GM19455 (cell line): ENCODE data around the gene SPC25.
"Not testable (repeated sequence)": the region's sequence is repeated elsewhere in the genome, so short reads cannot be mapped to it uniquely, and the experiment has no call there.

Experiments
- ATAC-seq: cut with Tn5 transposase; IDR thresholded peaks from one replicate; pipeline ENCODE4 v1.9.1; 2021; ENCODE audit not compliant: unreplicated experiment

Gene SPC25

DNA sequence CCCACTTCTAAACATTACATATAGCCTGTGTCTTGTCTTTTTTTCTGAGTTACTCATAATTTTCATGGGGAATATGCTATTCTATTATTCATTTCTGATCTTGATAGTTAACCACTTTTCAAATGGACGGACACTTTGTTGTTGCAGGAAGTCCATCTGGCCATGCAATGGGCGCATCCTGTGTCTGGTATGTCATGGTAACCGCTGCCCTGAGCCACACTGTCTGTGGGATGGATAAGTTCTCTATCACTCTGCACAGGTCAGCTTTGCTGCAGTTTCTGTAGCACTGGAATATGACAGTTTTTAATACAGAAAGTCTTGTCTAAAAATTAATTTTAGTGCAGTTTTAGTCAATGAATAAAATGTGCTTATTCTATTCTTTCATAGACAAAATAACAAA lies 14.1 kb upstream of the SPC25 start:
- ATAC-seq: no peak

DNA sequence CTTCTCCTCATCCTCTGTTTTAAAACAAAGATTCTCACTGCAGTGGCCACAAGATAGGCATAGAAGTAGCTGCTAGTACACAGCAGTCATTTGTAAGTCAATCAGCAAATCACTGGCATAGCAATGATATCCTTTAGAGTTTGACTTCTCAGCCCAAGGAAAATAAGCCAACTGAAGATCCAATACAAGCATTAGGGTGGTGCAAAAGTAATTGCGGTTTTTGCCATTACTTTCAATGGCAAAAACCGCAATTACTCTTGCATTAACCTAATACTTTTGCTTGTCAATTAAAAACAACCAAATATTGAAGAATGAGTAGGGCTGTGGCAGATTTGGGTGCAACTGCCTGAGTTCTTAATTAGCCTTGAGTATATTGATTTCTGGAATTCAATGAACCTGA lies 13.7 kb upstream of the SPC25 start:
- ATAC-seq: no peak

DNA sequence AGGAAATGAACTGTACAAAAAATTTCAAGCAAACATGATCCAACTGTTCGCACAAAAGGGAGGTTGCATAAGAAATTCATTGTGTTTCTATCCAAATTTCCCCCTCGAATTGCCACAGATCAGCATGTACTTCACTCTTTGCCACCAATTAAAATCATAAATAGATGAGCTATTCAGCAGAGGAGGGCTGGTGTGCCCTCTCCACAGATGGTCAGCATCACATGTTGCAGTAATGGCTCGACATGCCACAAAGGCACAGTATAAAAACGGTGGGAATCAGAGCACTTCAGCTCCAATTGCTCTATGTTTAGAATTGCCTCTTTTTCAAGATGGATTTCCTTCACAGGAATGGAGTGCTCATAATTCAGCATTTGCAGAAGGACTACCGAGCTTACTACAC lies 10.8 kb upstream of the SPC25 start, which contains the start of gene G6PC2:
Gene G6PC2, plus strand, starts transcription at position 289 of the 400 bp plus-strand sequence. Its CDS starts 41 bp downstream, at position 330.
- ATAC-seq: no peak

DNA sequence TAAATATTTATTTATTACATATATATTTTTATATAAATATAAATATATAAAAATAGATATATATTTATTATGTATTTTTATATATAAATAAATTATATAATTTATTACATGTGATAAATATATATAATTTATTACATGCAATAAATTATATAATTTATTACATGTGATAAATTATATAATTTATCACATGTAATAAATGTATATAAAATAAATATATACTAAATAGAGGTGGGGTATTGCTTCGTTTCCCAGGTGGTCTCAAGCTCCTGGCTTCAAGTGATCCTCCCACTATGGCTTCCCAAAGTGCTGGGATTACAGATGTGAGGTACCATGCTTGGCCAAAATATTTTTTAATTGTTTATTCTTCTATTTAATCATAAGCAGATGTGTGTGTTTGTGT lies 7.2 kb upstream of the SPC25 start:
- no peak for ATAC-seq

DNA sequence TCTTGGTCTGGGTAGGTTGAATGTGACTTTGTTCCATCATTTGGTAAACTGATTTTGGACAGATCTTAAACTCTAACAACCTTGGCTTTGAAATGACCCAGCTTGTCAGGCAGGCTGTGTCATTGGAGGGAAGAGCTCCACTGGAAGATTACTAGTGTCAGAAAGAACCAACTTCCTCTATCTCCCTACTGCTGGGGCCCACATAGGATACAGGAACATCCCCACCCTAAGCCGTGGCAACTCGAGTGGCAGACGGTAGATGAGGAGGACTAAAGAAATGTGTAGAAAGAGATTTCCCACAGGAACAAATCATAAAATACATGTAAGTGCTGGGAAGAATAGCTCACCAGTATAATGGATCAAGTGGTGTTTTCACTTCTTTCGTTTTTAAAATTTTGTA lies 6.6 kb upstream of the SPC25 start:
- ATAC-seq: no peak

DNA sequence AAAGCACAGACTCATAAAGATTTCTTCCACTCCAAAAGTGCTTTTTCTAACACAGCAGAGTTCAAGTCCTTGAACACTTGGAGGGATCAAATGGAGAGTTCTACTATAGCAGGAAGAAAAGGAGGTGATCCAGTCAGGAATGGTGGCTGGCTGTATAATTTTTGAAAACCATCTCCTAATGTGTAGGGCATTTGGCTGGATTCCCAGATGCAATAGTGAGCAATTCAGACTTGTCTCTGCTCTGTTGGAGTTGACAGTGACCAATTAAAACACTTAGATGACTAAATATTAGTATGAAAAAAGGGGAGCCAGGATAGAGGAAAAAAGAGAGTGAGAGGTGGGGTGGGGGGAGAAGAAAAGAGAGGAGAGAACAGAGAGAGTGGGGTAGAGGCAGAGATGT lies 5.5 kb upstream of the SPC25 start:
- ATAC-seq: no peak

DNA sequence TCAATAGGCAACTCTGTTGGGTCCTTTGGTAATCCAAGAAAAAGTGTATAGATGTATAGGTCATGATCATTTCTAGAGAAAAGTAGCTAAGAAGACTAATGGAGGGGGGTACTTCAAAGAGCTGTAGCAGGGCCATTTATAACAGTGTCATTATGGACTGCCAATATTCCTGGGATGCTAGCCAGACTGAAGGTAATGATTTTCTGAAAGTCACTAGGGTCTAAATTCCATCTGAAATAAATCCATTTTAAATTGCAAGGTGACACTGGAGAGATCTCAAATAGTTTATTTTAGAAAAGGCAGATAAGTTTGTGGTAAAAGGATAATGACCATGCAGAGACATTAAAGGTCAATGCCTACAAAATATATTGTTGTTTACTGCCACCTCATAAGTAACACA lies 4.5 kb upstream of the SPC25 start:
- ATAC-seq: no peak

DNA sequence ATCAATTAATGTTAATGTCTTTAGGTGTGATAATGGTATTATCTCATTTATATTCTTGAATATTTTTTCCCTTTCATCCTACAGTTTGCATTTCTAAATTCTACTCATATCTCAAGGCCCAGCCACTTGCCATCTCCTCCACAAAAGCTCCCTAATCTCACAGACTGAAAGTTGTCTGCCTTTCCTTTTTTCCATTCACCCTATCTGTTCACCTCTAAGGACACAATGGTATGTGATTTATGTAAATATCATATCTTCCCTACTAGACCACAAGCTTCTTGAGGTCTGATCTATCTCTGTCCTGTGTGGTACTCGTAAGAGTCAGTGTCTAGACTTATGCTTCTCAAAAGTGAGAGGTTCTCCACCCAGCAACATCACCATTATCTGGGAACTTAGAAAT lies 3.9 kb upstream of the SPC25 start:
- no peak for ATAC-seq

DNA sequence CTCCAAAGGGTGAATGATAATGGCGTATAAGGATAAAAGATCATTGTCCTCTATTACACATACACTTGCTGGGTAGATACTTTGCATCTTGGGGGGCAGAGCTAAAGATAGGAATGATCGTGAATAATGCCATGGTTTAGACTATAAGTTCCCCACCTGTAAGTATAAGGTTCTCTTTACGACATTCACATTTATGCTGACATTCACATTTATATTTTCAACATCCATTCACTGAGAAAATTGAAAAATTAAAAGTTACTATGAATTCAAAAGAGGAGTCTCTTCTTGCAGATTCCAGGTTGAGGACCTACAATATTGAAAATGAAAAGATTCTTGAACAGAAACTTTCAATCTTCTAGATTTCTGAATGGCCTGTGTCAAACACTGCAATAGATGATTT lies 2.1 kb upstream of the SPC25 start:
- no peak for ATAC-seq

DNA sequence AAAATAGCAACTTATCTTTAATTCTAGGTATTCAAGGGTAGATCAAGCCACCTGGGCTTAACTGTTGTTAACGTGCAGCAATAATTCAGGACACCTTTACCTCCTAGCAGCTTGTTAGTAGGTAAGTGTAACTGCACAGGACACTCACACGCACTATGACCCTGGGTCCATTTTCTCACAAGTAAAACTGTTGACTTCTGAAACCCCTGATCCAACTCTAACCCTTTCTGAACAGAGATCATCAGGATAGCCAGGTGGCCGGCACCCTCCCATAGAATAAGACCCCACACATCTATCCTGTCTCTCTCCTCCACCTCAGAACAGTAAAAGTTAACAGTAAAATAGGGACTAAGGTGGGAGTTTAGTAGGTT lies 610 bp downstream of the SPC25 start:
- peak; percentile 1 for ATAC-seq

DNA sequence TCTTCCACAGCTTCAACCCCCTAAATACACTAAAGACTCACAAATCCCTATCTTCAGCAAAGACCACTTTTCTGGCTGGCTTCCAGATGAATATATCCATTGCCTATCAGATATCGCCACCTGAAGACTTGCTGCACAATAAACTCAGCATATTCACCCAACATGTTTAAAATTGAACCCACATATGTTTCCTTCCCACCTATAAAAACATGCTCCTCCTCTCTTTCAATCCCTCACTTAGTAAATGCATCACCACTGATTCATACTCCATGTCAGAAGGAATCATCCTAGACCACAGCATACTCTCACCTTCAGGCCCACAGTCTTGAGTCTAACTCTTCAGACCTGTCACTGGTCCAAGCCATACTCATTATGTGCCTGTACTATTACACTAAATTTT lies 5.3 kb downstream of the SPC25 start:
- no peak for ATAC-seq

DNA sequence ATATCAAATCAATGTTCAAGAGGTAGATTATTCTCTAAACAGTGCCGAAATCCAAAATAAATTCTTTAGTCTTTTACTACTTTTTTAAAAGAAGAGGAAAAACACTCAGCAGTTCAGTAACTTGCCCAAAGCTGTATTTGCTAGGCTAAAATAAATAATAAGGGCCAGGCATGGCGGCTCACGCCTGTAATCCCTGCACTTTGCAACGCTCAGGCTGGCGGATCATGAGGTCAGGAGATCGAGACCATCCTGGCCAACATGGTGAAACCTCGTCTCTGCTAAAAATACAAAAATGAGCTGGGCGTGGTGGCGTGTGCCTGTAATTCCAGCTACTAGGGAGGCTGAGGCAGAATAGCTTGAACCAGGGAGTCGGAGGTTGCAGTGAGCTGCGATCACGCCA lies 8.1 kb downstream of the SPC25 start:
- not testable (repeated sequence) for ATAC-seq

DNA sequence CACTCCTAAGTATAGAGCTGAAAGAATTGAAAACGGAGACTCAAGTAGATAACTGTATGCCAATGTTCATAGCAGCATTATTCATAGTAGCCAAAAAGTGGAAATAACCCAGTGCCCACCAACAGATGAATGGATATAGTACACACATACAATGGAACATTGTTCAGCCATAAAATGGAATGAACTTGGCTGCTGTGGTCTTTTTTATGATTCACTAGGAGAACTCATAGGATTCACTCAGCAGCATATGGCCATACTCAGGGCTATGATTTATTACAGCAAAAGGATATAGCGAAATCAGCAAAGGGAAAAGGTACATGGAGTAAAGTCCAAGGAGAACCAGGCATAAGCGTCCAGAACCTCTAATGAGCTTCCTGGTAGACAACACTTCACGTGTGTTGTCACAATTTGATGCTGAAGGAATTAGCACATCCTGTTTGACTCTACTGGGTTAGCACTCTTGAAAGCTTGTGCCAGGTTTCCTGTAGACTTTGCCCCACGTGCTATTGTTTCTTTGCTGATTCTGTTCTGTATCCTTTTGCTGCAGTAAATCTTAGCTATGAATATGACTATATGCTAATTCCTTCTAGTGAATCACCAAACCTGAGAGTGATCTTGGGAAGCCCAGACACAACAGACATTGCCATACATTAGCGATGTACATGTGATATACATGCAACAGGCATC lies 15.7 kb downstream of the SPC25 start:
- no peak for ATAC-seq

DNA sequence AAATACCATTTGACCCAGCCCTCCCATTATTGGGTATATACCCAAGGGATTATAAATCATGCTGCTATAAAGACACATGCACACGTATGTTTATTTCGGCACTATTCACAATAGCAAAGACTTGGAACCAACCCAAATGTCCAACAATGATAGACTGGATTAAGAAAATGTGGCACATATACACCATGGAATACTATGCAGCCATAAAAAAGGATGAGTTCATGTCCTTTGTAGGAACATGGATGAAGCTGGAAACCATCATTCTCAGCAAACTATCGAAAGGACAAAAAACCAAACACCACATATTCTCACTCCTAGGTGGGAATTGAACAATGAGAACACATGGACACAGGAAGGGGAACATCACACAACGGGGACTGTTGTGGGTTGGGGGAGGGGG lies 19.4 kb downstream of the SPC25 start:
- ATAC-seq: not testable (repeated sequence)

DNA sequence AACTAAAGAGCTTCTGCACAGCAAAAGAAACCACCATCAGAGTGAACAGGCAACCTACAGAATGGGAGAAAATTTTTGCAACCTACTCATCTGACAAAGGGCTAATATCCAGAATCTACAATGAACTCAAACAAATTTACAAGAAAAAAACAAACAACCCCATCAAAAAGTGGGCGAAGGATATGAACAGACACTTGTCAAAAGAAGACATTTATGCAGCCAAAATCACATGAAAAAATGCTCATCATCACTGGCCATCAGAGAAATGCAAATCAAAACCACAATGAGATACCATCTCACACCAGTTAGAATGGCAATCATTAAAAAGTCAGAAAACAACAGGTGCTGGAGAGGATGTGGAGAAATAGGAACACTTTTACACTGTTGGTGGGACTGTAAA lies 19.9 kb downstream of the SPC25 start:
- not testable (repeated sequence) for ATAC-seq

DNA sequence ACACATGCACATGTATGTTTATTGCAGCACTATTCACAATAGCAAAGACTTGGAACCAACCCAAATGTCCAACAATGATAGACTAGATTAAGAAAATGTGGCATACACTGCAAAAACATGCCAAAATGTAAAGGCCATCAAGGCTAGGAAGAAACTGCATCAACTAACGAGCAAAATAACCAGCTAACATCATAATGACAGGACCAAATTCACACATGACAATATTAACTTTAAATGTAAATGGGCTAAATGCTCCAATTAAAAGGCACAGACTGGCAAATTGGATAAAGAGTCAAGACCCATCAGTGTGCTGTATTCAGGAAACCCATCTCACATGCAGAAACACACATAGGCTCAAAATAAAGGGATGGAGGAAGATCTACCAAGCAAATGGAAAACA lies 23.1 kb downstream of the SPC25 start:
- not testable (repeated sequence) for ATAC-seq

DNA sequence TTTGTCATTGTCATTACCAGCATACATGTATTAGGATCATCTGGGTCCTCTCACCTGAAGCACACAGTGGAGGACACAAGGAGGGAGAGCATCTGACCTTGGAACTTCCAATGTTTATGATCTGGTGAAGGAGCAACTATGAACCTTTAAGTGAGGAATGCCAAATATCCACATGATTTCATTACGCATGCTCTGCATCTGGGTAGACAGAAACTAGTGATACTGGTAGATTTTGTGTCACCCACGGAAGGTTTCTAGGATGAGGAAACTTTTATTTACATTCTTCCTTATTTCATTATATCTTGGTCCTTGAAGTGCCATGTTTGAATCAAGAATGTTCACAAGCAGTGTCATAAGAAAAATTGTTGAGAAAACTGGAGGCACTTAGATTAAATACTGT lies 32.1 kb downstream of the SPC25 start:
- no peak for ATAC-seq

DNA sequence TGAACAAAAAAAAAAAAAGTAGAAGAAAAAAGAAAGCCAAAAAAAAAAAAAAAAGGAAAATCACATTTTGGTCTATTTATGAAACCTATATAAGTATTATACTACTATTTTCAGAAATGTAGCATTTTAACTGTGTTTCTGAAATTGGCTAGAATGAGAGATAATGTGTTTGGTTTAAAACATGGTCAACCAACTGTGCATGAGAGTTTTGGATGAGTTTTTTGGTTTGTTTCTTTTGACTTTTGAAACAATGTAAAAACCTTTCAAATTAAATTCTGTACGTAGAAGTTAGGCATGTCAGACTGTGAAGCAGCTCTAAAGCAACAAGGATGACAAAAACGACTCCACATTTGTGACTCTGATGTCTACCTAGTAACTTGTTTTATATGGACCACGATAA lies 34.6 kb downstream of the SPC25 start:
- no peak for ATAC-seq

DNA sequence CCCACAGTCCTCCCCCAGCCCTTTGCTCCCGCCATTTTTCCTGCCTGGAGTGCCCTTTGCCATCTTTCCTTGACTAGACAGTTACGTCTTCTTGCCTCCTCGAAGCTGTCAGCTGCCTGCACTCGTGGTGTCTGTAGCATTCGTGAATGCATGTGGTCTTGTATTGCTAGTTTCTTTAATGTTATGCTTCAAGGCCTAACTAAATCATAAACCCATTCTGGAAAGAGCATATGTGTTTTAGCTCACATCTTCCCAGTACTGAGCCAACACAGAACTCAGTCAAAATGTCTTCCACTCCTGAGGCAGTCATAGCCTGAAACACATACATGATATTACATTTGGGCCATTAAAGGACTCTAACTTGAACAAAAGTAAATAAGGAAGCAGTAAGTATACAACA lies 35.6 kb downstream of the SPC25 start:
- ATAC-seq: no peak

DNA sequence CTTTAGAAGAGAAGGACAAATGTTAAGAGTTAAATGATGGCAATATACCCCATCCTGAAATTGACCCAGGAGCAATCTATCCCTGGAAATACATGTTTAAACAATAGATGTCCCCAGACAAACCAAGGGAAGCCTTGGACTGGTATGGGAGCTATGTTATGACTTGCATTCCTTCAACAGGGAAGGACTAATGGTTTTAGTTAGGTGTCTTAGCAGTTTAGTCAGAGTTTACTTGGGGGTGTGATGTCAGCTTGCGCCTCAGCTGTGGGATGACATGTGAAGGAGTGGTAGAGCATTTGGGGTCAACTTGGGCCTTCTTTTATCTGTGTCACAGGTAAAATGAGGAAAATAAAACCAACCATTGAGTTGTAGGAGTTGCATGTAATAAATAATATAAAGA lies 36.8 kb downstream of the SPC25 start:
- ATAC-seq: no peak

DNA sequence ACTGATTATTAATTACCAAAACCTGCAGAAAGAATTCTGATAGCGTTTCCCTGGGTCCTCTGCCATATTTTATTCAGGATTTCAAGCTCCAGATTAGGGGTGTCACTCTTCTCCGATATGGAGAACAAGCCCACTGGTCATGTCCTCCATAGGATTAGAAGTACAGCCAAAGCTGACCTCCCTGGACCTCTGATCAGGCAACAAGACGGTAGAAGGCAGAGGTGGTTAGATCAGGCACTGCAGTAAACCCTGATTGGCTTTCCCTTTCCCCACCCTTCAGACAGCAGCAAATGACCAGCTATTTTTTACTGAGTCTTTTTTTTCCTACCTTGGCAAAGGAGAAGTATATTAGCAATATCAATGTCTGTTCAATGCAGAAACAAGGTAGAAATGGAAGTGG lies 37.7 kb downstream of the SPC25 start:
- ATAC-seq: no peak

DNA sequence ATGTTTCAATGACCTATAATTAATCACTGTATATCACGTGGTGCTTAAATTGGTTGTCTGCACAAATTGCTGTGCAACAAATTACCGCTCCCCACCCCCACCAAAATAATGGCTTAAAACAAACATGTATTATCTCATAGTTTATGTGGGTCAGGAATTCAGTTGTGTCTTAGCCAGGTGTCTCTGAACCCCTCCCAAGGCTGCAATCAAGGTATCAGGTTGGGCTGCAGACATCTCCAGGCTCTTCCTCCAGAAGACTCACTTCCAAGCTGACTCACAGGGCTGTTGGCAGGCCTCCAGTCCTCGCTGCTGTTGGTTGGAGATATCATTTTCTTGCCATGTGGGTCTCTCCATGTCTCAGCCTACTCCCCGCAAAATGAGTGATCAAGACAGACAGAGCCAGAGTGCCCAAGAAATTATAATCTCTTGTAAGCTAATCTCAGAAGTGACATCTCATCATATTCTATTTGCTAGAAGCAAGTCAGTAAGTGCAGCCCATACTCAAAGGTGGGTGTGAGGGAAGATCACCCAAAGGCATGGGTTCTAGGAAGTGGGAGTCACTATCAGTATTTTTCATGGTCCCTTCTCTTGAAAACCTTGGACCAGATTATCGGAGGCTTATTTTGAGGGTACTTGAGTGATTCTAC lies 38.4 kb downstream of the SPC25 start:
- no peak for ATAC-seq

DNA sequence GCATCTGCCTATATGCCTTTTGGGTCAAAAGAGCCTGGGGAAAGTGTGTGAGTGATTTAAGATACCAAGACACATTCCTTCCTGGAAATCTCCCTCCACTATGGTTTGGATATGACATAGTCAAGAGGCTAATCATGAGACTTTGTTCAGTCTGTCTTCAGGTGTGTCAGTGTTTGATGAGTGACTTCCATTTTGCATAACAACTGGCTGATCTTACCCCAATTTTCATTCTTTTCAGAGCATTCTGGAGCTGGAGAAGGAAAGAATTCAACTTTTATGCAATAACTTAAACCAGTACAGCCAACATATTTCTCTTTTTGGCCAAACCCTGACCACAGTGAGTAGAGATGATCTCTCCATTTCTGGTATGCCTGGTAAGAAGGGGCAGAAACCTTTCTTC lies 39.4 kb downstream of the SPC25 start:
- ATAC-seq: no peak
